ENCODE measurements around the gene NFKBIE.

NFKBIE gene

DNA sequence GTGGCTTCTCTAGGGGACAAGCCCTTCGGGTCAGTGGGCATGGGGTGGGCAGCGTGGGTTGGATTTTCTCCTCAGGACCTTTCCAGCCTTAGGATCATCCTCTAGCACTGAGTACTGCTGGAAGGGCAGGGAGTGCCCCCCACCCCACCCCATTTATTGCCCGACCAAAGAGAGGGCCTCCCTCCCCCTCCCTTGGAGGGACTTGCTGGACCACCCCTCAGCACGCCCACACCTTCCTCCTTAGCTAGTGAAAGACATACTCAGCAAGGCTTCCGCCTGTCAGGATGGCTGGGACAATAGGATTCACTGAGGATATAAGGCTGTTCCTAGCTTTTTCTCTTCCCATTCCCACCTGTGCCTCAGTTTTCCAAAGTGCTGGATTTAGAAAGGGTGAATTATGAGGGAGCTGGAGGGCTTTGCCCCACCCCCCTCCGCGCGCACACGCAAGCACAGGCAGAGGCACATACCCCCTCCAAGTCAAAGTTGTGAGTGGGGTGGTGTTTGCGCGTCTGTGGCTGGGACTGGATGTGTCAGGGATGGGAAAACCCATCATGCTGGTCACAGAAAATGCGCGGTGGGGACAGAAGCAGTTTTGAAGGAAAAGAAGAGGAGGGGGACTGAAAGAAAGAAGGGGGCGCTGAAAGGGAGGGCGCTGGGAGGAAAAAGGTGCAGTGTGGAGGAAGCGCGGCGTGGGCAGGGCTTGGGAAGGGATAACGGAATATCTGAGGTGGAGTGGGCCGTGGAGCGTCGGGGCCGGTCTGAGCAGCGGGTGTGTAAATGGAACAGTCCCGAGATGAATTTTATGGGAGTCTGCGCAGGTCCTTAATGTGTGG, 42.6 kb downstream of the NFKBIE start:
- peaks cover 4% of the 10 kb centered on the region for H3K36me3 ChIP-seq (replicated peaks)
- DNase-seq (ENCODE audit: low spot score in 2 of 2) = no peak
- no peaks in the 10 kb centered on the region for H3K27me3 ChIP-seq (ENCODE audit: low read depth)
- no peaks in the 10 kb centered on the region for H3K9me3 ChIP-seq
- in situ Hi-C loops (cut with MboI; ENCODE audit: low sequenced_read_pairs) = no loop called here
- H3K4me1 ChIP-seq = peaks cover 37% of the 10 kb centered on the region
- H3K4me3 ChIP-seq = peak overlapping the region; percentile 45

DNA sequence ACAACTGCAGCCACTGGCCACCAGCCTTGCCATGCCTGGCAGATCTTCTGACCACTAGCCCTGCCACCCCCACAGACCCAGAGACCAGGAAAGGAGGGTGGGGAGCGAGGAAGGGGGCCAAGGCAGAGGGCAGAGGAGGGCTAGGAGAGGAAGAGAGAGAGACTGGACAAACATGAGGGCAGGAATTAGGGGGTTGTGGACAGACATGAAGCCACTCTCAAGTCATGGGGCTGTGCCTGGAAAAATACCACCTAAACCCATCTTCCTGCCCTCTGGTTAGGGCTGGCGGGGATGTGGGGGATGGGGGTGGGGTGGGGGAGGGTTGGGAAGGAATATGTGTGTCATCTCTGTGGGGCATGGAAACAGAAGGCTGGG, 43.4 kb downstream of the NFKBIE start:
- peaks cover 37% of the 10 kb centered on the region for H3K4me1 ChIP-seq
- H3K27me3 ChIP-seq (ENCODE audit: low read depth) = no peaks in the 10 kb centered on the region
- no peaks in the 10 kb centered on the region for H3K36me3 ChIP-seq (replicated peaks)
- no peak for DNase-seq (ENCODE audit: low spot score in 2 of 2)
- no peak overlapping the region for H3K4me3 ChIP-seq
- in situ Hi-C loops (cut with MboI; ENCODE audit: low sequenced_read_pairs) = no loop called here
- no peaks in the 10 kb centered on the region for H3K9me3 ChIP-seq

GRCh38 chr6:44221291-44221960, 43.9 kb downstream of the NFKBIE start:
- in situ Hi-C loops (cut with MboI; ENCODE audit: low sequenced_read_pairs) = no loop called here
- H3K4me1 ChIP-seq = peaks cover 37% of the 10 kb centered on the region
- no peaks in the 10 kb centered on the region for H3K27me3 ChIP-seq (ENCODE audit: low read depth)
- H3K4me3 ChIP-seq = no peak overlapping the region
- H3K36me3 ChIP-seq (replicated peaks) = no peaks in the 10 kb centered on the region
- H3K9me3 ChIP-seq = no peaks in the 10 kb centered on the region
- peak; percentile 59 to 86 for DNase-seq (ENCODE audit: low spot score in 2 of 2)

- no peak for DNase-seq (ENCODE audit: low spot score in 2 of 2)
- Histone ChIP-seq H3K4me1 (peaks cover 35% of the 10 kb centered on the region), H3K36me3 (replicated peaks) (no peaks in the 10 kb centered on the region), H3K9me3 (no peaks in the 10 kb centered on the region), H3K4me3 (no peak overlapping the region), H3K27me3 (ENCODE audit: low read depth) (no peaks in the 10 kb centered on the region)
- in situ Hi-C loops (cut with MboI; ENCODE audit: low sequenced_read_pairs) = no loop called here
These were observed 44.4 kb downstream of the NFKBIE start for GRCh38 chr6:44220913-44221290.

DNA sequence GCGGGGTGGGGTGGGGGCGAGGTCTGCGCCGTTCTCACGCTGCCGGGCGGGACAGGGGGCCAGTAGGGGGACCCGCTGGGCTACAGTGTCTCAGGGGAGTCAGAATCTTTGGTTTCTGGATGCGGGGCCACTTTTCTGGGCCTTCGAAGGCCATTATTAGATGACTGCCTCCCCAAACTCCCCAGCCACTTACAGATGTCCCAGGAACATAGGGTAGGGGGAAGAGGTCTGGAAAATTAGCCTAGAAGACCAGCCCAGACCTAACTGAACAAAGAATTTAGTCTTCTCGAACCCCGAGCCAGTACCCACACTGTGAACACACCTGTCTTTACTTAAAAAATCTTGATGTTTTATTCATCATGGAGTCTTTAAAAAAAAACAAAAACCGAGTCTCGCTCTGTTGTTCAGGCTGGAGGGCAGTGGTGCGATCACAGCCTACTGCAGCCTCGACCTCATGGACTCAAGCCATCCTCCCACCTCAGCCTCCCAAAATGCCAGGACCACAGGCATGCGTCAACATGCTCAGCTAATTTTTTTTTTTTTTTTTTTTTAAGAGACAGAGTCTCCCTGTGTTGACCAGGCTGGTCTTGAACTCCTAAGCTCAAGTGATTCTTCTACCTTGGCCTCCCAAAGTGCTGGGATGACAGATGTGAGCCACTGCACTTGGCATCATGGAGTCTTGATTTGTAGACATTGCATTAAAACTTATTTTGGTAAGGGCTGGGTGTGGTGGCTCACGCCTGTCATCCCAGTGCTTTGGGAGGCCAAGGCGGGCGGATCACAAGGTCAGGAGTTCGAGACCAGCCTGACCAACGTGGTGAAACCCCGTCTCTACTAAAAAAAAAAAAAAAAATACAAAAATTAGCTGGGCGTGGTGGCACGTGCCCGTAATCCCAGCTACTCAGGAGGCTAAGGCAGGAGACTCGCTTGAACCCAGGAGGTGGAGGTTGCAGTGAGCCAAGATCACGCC, 45.3 kb downstream of the NFKBIE start:
- Histone ChIP-seq H3K27me3 (ENCODE audit: low read depth) (no peaks in the 10 kb centered on the region), H3K4me1 (peaks cover 30% of the 10 kb centered on the region), H3K4me3 (peak overlapping the region; percentile 29), H3K36me3 (replicated peaks) (no peaks in the 10 kb centered on the region), H3K9me3 (no peaks in the 10 kb centered on the region)
- no peak for DNase-seq (ENCODE audit: low spot score in 2 of 2)
- in situ Hi-C loops (cut with MboI; ENCODE audit: low sequenced_read_pairs) = no loop called here

- Histone ChIP-seq H3K9me3 (no peaks in the 10 kb centered on the region), H3K36me3 (replicated peaks) (no peaks in the 10 kb centered on the region), H3K27me3 (ENCODE audit: low read depth) (no peaks in the 10 kb centered on the region), H3K4me1 (peaks cover 22% of the 10 kb centered on the region), H3K4me3 (peak overlapping the region; percentile 29)
- DNase-seq (ENCODE audit: low spot score in 2 of 2) = peak; percentile 74 to 85
- in situ Hi-C loops (cut with MboI; ENCODE audit: low sequenced_read_pairs) = no loop called here
These were observed 46.1 kb downstream of the NFKBIE start for GRCh38 chr6:44219053-44219814.

DNA sequence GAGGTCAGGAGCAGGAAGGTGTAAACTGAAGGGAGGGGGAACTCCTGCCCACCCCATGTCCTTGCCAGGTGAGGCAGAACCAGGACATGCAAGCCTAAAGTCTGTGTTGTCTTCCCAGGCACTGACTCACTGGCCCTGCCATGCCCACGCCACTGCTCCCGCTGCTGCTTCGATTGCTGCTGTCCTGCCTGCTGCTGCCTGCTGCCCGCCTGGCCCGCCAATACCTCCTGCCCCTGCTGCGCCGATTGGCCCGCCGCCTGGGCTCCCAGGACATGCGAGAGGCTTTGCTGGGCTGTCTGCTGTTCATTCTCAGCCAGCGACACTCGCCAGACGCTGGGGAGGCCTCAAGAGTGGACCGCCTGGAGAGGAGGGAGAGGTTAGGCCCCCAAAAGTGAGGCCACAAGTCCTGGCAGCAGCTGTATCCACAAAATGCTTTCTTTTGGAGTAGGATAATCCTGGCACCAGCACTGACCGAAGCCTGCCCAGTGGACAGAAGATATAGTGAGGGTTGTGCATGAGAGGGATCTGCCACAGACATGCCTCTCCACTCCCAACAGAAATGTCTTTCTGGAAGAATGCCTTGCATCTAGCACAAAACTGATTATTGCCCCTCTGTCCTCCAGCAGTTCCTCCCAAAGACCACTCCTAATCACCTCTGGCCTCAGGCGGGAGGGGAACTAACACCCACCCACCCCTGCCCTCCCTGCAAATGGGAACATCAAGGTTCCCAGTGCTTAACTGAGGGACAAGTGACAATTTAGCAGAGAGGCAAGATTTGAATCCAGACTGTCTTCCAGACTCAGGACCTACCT, 47.8 kb downstream of the NFKBIE start:
- DNase-seq (ENCODE audit: low spot score in 2 of 2) = no peak
- H3K36me3 ChIP-seq (replicated peaks) = no peaks in the 10 kb centered on the region
- no peaks in the 10 kb centered on the region for H3K27me3 ChIP-seq (ENCODE audit: low read depth)
- H3K4me3 ChIP-seq = no peak overlapping the region
- in situ Hi-C loops (cut with MboI; ENCODE audit: low sequenced_read_pairs) = no loop called here
- H3K9me3 ChIP-seq = no peaks in the 10 kb centered on the region
- peaks cover 16% of the 10 kb centered on the region for H3K4me1 ChIP-seq

DNA sequence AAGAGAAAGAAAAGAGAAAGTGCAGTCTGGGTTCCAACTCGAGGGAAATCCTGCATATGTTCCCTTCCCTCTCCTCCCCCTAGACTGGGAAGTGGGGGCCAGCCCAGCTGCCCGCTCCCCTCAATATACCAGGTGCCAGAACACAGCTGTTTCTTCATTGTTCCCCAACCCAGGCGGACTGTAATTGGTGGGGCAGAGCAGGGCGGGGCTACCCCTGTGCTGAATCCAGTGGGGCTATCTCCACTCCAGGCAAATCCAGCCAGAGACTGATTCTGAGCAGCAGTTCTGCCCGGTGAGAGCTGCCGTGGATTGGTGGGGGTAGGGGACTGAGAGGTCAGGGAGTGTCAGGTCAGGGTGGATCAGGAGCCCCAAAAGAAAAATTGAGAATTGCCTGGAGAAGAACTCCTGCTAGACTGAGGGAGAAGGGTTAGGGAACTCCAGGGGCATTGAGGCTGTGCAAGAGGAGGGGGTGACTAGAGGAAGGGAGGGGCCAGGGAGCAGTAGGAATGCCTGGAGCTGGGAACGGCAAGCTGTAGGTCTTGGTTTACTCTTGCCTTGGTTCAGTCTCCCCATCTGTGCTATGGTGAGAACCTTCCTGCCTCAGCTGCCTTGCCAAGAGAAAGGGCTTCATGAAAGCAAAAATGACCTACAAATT, 48.5 kb downstream of the NFKBIE start, which contains the start of gene MYMX:
Gene MYMX, plus strand, starts transcription at position 250 of the 655 bp plus-strand sequence. CDS start 546 bp downstream, outside the sequence.
- Histone ChIP-seq H3K4me3 (no peak within 1 kb of the TSS), H3K36me3 (replicated peaks) (no peaks in the 10 kb centered on the region), H3K4me1 (peaks cover 16% of the 10 kb centered on the region), H3K9me3 (no peaks in the 10 kb centered on the region), H3K27me3 (ENCODE audit: low read depth) (no peaks in the 10 kb centered on the region)
- in situ Hi-C loops (cut with MboI; ENCODE audit: low sequenced_read_pairs) = no loop called here
- DNase-seq (ENCODE audit: low spot score in 2 of 2) = no peak

DNA sequence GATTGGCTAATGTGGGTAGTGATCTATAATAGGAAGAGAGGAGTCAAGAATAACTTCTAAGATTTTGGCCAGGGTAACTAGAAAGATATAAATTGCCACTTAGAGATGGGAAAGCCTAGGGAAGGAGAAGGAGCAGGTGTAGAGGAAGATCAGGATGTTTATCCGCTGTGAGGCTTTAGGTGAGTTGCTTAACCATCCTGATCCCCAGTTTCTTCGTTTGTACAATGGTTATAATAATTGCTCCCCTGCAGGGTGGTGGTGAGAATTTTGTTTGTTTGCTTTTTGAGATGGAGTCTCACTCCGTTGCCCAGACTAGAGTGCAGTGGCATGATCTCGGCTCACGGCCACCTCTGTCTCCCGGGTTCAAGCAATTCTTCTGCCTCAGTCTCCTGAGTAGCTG, 51.0 kb downstream of the NFKBIE start:
- no peaks in the 10 kb centered on the region for H3K9me3 ChIP-seq
- DNase-seq (ENCODE audit: low spot score in 2 of 2) = no peak
- peaks cover 12% of the 10 kb centered on the region for H3K4me1 ChIP-seq
- no peak overlapping the region for H3K4me3 ChIP-seq
- no peaks in the 10 kb centered on the region for H3K27me3 ChIP-seq (ENCODE audit: low read depth)
- no peaks in the 10 kb centered on the region for H3K36me3 ChIP-seq (replicated peaks)
- in situ Hi-C loops (cut with MboI; ENCODE audit: low sequenced_read_pairs) = no loop called here

DNA sequence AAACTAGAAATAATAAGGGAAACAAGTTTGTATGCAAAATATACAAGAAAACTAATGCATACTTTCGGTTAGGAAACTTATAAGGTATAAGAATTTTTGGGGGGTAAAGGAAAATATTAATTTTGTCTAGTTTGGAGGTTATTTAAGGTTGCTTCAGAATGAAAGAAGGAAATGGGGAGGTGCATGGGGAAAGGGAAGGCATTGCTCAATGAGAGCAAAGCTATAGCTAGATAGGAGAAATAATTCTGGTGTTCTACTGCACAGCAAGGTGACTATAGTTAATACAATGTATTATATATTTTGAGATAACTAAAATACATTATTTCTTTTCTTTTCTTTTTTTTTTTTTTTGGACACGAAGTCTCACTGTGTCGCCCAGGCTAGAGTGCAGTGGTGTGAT, 54.1 kb downstream of the NFKBIE start:
- Histone ChIP-seq H3K9me3 (no peaks in the 10 kb centered on the region), H3K36me3 (replicated peaks) (no peaks in the 10 kb centered on the region), H3K4me3 (no peak overlapping the region), H3K4me1 (peaks cover 6% of the 10 kb centered on the region), H3K27me3 (ENCODE audit: low read depth) (no peaks in the 10 kb centered on the region)
- DNase-seq (ENCODE audit: low spot score in 2 of 2) = no peak
- in situ Hi-C loops (cut with MboI; ENCODE audit: low sequenced_read_pairs) = no loop called here
